A549 treated with ZK216348 at 1 μM for 4 hours (cell line): Measurements from ENCODE around the gene SPANXN3. TPM values are rescaled to one million over a fixed set of nuclear protein-coding genes. Genes with fewer than 3 reads are reported as not detected.

Source experiments
- total RNA-seq: library from RNA; stranded (reverse); fragments of 200-300 nt; extraction: Qiagen RNA extraction; gene quantifications from 5 replicates; pipeline ENCODE4 v1.2.3, GENCODE V29; 2022; ENCODE audit warnings: low read depth

SPANXN3 gene, protein sequence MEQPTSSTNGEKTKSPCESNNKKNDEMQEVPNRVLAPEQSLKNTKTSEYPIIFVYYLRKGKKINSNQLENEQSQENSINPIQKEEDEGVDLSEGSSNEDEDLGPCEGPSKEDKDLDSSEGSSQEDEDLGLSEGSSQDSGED
- not detected in 5 replicates for total RNA-seq

DNA sequence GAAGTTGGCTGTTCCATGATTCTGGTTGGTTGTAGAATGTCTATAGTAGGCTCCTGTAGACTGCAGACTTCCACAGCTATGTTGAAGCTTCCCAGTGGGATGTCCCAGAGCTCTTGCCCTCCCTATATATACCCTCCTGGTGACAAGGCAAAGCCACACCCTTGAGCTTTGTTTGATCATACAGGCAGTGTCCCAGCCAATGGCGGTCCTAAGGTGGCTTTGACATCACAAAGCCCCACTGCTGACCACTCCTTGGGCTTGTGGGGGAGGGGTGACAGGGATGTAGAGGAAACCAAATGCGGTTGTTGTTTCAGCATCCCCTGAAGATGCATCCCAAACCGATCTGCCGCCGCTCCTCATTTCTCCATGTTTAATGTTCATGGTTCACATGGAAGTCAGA, at the start of gene SPANXN3:
SPANXN3 (minus strand) TSS at position 101 of the 400 bp plus-strand sequence; CDS start at position 17, 84 bp downstream.

Other genes with a start within 250 kb of the SPANXN3 start
- gene SLITRK4, start 118.6 kb upstream of the SPANXN3 start, total RNA-seq: not detected in 5 replicates
- gene SPANXN2, start 203.3 kb upstream of the SPANXN3 start, total RNA-seq: not detected in 5 replicates